Raji (cell line): ENCODE data around the gene LPGAT1.

Experiments used
- POLR2A ChIP-seq: IDR thresholded peaks from 2 replicates; pipeline ENCODE4 v1.6.1; 2011; ENCODE audit warnings: low read depth, low read length, control low read depth; ENCODE audit not compliant: insufficient read depth

LPGAT1 gene

DNA sequence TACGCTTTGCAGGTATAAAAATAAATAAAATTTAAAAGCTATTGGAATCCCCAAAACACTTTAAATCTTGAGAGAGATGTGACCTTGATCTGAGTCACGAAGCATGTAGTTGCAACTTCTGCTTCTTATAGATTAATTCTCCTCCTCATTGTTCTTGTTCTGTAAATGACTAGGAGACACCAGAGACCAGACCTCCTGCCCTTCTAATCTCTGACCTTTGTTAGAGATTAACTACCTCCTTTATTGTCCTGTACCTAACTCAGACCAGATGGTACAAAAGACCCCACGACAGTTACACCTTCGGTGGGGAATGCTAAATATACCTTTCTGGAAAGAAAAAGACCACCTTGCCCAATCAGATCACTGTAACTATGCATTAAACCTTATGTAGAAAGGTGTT is 78.2 kb downstream of the LPGAT1 start:
- no peak for TF ChIP-seq POLR2A

DNA sequence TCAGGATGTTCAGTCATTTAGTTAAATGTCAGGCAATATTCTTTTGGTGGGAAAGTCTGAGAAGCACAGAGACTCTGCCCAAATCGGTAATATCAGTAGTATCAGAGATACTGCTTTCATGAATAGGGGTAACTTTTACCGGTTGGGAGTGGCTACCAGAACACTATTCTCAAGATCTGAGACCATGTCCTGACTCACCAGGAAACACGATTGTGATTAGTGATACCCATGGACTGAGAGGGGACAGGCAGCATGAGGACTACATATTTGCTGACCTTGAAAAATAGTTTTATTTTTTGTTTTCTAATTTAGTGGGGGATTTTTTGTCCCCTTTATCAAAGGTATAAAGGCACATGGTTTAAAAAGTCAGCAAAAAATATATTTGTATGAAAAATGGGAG is 79.1 kb downstream of the LPGAT1 start:
- TF ChIP-seq POLR2A = no peak

DNA sequence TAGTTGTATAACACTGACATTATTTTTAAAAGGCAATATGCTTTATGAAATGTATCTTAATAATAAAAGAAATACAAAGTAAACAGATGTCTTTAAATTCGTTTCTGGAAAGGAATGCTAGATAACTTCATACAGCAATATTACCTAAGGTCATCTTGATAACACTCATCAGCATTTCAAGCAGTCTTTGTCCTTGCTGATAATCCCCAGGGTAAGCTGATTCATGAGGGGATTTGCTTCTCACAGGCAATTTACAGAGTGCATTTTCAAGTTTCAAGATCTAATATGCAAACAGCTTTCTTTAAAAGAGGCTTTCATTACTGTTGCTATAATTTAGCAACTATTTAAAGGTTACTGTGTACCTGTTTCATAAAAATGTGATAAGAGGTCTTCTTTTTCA is 80.0 kb downstream of the LPGAT1 start:
- TF ChIP-seq POLR2A = no peak

- TF ChIP-seq POLR2A = no peak
Observed at GRCh38 chr1:211749251-211749650, 81.3 kb downstream of the LPGAT1 start.

- no peak for TF ChIP-seq POLR2A
Observed at GRCh38 chr1:211748810-211749209, 81.8 kb downstream of the LPGAT1 start.

GRCh38 chr1:211742889-211743529 is 87.6 kb downstream of the LPGAT1 start:
- no peak for TF ChIP-seq POLR2A

DNA sequence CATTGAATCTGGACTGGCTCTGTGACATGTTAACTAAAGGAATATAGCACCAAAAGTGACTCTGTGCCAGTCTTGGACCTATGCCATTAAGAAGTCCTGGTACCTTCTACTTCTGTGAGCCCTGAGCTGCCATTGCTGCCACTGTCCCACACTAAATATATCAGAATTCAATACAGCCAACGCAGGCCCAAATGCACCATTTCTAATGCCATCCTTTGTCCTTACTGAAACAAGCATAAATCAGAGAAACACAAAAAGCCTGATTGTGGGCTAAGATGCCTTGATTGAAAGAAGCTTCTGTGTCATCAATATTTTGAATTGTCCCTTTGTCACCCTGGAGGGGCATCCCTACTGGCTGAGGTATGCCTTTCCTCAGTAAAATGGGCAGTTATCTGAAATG is 88.3 kb downstream of the LPGAT1 start:
- no peak for TF ChIP-seq POLR2A

DNA sequence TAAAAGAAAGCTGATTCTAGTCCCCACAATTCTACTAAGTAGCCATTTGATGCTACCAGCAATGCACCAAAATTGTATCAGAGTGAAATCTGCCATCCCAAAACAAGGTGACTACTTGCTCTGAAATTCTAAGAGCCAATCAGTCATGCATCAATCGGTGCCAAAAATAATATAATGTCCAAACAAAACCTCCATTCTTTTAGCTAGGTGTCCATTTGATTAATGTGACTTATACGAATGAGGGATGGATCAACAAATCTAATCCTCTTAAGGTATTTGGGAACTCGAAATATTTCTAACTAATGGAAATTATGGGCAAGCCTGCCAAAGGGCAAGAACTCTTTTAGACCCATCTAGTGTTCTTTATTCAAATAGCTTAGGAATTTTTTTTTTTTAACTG is 88.8 kb downstream of the LPGAT1 start:
- TF ChIP-seq POLR2A = no peak

DNA sequence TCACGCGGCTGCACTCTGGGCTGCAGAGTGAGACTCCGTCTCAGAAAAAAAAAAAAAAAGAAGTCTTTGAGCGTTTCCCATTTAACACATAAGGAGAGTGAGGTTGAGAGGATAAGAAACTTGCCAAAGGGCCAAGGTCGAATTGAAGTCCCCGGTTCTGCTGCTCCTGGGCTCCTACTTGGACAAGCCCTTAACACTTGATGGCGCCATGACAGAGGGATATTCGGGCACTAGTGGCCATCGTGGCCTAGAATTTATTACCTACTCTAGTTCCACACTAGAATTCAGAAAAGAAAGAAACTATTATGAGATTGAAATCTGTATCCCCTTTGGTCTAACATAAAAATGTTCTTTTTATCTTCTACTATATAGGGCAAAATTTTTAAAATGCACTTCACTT is 89.4 kb downstream of the LPGAT1 start:
- no peak for TF ChIP-seq POLR2A

GRCh38 chr1:211739671-211740411 is 90.7 kb downstream of the LPGAT1 start:
- no peak for TF ChIP-seq POLR2A

DNA sequence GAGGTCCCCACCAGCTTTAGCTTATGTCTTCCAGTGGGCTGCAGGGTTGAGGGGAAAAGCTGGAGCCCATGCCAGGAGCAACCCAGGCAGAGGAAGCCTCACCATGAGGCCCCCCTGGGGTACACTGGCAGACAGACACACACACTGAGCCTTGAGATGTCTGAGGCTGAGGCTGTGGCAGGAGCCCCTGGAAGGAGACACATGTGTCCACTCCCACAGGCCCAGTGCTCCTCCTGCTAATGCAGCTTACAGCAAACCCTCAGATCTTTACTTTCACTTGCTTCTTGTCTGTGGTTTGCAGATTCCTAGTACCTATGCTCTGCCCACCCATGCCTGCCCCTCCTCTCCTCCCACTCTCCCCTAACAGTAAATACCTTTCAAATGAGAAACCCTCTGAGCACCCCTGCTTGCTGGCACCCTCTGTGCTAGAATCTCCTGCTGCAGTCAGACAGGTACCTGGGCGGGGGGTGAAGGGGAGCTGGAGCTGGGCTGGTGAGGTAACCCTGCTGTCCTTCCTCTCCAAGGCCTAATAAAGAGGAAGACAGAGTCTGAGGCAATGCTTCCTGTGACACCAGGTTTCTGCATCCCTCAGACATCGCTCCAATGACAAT is 91.8 kb downstream of the LPGAT1 start:
- no peak for TF ChIP-seq POLR2A

- TF ChIP-seq POLR2A = no peak
Observed at GRCh38 chr1:211738096-211738690, 92.4 kb downstream of the LPGAT1 start.

- TF ChIP-seq POLR2A = no peak
Observed at GRCh38 chr1:211737115-211738035, 93.2 kb downstream of the LPGAT1 start.

DNA sequence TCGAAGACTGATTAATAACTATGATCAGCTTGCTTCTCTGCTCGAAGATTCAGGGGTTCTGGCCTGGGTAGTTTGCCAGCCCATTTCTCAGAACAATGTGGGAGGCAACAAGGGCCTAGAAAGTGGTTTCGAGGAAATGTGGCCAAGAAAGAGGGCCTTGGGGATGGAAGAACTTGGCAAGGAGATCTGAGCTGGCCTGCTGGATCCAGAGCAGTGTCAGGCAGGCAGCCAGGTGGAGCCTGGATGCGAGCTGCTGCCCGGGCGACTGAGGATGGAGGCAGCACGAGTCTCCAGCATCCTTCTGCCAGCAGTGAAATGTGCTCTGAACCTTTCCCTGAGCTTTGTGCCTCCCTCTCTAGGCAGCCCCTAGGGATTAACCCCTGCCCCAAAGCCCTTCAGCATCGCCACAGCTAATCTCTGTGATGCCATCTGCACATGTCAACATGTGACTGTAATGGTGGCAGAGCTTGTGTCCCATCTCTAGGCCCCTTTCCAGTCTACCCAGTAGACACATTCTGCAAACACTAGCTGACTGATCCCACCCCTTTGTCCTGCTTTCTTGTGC is 94.1 kb downstream of the LPGAT1 start:
- TF ChIP-seq POLR2A = no peak
